DND-41 (cell line): Measurements from ENCODE around the gene KDM1B.

ENCODE experiments used
- ATAC-seq: fragments of 200-7000 bp; cut with Tn5 transposase; 3 replicates; pipeline ENCODE4 v1.9.1; 2021; ENCODE audit warnings: low read depth; ENCODE audit not compliant: insufficient read depth
- DNase-seq: peaks from one replicate; pipeline ENCODE4 v3.0.0-alpha.2; 2020
- H2AFZ ChIP-seq: 2 replicates; pipeline ENCODE4 v1.6.0; 2012; ENCODE audit warnings: low read depth, low read length
- H3K27ac ChIP-seq: 2 replicates; pipeline ENCODE4 v1.5.1; 2012; ENCODE audit warnings: low read length, inconsistent platforms
- H3K27me3 ChIP-seq: fragments of 200-600 bp; sonication (generic); 2 replicates; pipeline ENCODE4 v1.6.0; 2012; ENCODE audit warnings: low read length, mild to moderate bottlenecking, inconsistent platforms; ENCODE audit not compliant: insufficient read depth, poor library complexity
- H3K36me3 ChIP-seq: 2 replicates; pipeline ENCODE4 v1.5.1; 2012; ENCODE audit warnings: low read length, inconsistent platforms; ENCODE audit not compliant: insufficient read depth
- H3K4me1 ChIP-seq: 2 replicates; pipeline ENCODE4 v1.5.1; 2012; ENCODE audit warnings: mild to moderate bottlenecking, low read length; ENCODE audit not compliant: insufficient read depth
- H3K4me2 ChIP-seq: 2 replicates; pipeline ENCODE4 v1.6.0; 2012; ENCODE audit warnings: mild to moderate bottlenecking, moderate library complexity, low read length, inconsistent platforms; ENCODE audit not compliant: insufficient read depth
- H3K4me3 ChIP-seq, 2 experiments: fragments of 200-600 bp in 1 of 2; shearing (Covaris generic) in 1 of 2; 2 replicates each; pipeline ENCODE4 v1.5.1; 2012 to 2016; ENCODE audit warnings: inconsistent platforms in 2 of 2, low read length in 2 of 2, mild to moderate bottlenecking in 2 of 2, low read depth in 1 of 2, moderate library complexity in 1 of 2
- H3K79me2 ChIP-seq: 2 replicates; pipeline ENCODE4 v1.6.0; 2012; ENCODE audit warnings: low read length, inconsistent platforms; ENCODE audit not compliant: insufficient read depth
- H3K9ac ChIP-seq: 2 replicates; pipeline ENCODE4 v1.6.0; 2012; ENCODE audit warnings: low read depth, mild to moderate bottlenecking, inconsistent platforms, low read length, moderate library complexity
- H3K9me3 ChIP-seq: 2 replicates; pipeline ENCODE4 v1.5.1; 2012; ENCODE audit warnings: low read length, moderate library complexity, mild to moderate bottlenecking, inconsistent platforms; ENCODE audit not compliant: insufficient read depth, severe bottlenecking
- H4K20me1 ChIP-seq: 2 replicates; pipeline ENCODE4 v1.6.0; 2012; ENCODE audit warnings: low read length; ENCODE audit not compliant: insufficient read depth
- EZH2 ChIP-seq: IDR thresholded peaks from 3 replicates; pipeline ENCODE4 v1.6.1; 2012; ENCODE audit warnings: borderline replicate concordance, low read depth, mild to moderate bottlenecking, moderate library complexity, low read length, inconsistent platforms; ENCODE audit not compliant: severe bottlenecking
- TF ChIP-seq, protein P1 (sequence below): IDR thresholded peaks from 2 replicates; pipeline ENCODE4 v1.5.1; 2012; ENCODE audit warnings: borderline replicate concordance, low read length, moderate library complexity, mild to moderate bottlenecking; ENCODE audit not compliant: poor library complexity, severe bottlenecking; ENCODE audit errors: extremely low read depth

KDM1B gene

DNA sequence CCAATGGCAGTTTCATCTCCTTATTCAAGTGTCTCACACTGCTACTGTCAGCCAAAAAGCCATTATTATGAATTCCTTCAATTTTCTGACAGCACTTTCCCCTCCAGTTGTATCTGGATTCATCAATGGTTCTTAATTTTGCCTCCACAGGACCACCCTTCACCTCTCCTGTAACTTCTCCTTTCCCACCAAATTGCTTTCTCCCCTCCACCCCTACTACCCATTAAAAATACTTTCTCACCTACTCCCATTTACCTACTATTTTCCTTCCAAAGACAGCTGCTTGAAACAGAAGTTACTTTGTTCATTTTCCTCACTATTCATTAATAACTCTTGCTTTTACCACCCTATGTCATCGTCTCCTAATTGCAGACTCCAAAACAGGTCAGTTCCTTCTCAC, 79.3 kb downstream of the KDM1B start:
- H2AFZ ChIP-seq: no peak overlapping the region
- H3K4me1 ChIP-seq: no peaks in the 10 kb centered on the region
- H3K9me3 ChIP-seq: no peaks in the 10 kb centered on the region
- H3K27me3 ChIP-seq: no peaks in the 10 kb centered on the region
- H3K36me3 ChIP-seq: peaks cover 73% of the 10 kb centered on the region
- H3K27ac ChIP-seq: no peak overlapping the region
- H3K9ac ChIP-seq: no peak overlapping the region
- TF ChIP-seq, protein P1, sequence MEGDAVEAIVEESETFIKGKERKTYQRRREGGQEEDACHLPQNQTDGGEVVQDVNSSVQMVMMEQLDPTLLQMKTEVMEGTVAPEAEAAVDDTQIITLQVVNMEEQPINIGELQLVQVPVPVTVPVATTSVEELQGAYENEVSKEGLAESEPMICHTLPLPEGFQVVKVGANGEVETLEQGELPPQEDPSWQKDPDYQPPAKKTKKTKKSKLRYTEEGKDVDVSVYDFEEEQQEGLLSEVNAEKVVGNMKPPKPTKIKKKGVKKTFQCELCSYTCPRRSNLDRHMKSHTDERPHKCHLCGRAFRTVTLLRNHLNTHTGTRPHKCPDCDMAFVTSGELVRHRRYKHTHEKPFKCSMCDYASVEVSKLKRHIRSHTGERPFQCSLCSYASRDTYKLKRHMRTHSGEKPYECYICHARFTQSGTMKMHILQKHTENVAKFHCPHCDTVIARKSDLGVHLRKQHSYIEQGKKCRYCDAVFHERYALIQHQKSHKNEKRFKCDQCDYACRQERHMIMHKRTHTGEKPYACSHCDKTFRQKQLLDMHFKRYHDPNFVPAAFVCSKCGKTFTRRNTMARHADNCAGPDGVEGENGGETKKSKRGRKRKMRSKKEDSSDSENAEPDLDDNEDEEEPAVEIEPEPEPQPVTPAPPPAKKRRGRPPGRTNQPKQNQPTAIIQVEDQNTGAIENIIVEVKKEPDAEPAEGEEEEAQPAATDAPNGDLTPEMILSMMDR: no peak
- TF ChIP-seq EZH2: no peak
- DNase-seq (no peak), ATAC-seq (no peak)
- H3K4me2 ChIP-seq: no peak overlapping the region
- H3K79me2 ChIP-seq: peaks cover 76% of the 10 kb centered on the region
- peaks cover 24% of the 10 kb centered on the region; the same call in 1 of the 2 replicates for H4K20me1 ChIP-seq
- H3K4me3 ChIP-seq: no peak overlapping the region

DNA sequence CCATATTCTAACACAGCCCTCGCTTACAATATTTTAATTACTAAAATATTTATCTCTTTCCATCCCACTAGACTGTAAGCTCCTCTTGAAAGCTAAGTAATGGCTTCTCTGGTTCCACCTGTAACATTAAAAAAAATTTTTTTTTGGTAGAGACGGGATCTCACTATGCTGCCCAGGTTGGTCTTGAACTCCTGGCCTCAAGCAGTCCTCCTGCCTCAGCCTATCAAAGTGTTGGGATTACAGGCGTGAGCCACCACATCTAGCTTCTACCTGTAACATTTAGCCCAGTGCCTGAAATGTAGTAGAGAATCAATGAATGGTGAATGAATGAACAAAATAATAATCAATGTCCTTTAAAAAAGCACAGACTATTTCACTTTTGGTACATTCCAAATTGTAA, 80.3 kb downstream of the KDM1B start:
- Histone ChIP-seq H3K4me1 (no peaks in the 10 kb centered on the region), H3K36me3 (peaks cover 78% of the 10 kb centered on the region), H4K20me1 (peaks cover 28% of the 10 kb centered on the region; the same call in 1 of the 2 replicates), H3K4me3 (no peak overlapping the region), H3K27ac (no peak overlapping the region), H3K79me2 (peaks cover 84% of the 10 kb centered on the region), H3K4me2 (no peak overlapping the region), H2AFZ (no peak overlapping the region), H3K9me3 (no peaks in the 10 kb centered on the region), H3K9ac (no peak overlapping the region), H3K27me3 (no peaks in the 10 kb centered on the region)
- TF ChIP-seq EZH2: no peak
- TF ChIP-seq, protein P1: no peak
- no peak for DNase-seq
- no peak for ATAC-seq

DNA sequence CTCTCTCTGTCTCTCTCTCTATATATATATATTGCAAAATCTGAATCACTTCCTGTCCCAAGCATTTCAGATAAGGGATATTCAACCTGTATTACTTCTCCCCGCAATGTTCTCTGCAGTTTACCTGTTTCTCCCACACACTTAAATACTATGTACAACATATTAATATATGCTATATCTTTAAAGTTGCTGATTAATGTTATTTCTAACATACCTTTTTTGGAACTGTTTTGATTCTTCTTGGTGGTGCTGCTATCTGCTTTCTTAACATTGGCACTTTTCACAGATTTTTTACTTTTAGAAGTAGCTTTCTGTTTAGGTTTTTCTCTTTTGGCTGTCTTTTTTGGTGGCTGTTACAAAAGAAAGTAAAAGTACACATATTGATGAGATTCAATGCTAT, 81.9 kb downstream of the KDM1B start:
- no peak overlapping the region for H2AFZ ChIP-seq
- ATAC-seq (no peak), DNase-seq (no peak)
- H3K27me3 ChIP-seq: no peaks in the 10 kb centered on the region
- H3K36me3 ChIP-seq: peaks cover 84% of the 10 kb centered on the region
- H3K9ac ChIP-seq: no peak overlapping the region
- H3K27ac ChIP-seq: no peak overlapping the region
- no peaks in the 10 kb centered on the region for H3K9me3 ChIP-seq
- no peak overlapping the region for H3K4me2 ChIP-seq
- no peak overlapping the region for H3K4me3 ChIP-seq
- no peaks in the 10 kb centered on the region for H3K4me1 ChIP-seq
- TF ChIP-seq, protein P1: no peak
- no peak for TF ChIP-seq EZH2
- peaks cover 91% of the 10 kb centered on the region for H3K79me2 ChIP-seq
- H4K20me1 ChIP-seq: peaks cover 39% of the 10 kb centered on the region; the same call in 1 of the 2 replicates

DNA sequence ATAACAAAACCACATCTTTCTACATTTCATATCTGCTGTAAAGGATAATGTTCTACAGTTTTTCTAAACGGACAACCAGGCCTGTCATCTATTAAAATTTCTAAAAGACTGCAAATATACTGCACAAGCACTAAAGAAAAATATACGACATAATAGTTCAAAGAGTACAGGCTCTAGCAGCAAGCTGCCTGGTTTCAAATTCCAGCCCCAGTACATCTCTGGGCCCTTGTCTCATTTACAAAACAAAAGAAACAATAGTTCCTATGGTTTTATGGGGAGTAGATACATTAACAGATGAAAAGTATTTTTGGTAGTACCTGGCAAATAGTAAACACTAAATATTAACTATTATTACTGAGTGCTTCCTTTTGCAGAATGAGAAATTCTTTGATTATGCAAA, 85.0 kb downstream of the KDM1B start:
- H3K4me2 ChIP-seq: no peak overlapping the region

More for the DNA sequence above, 85.0 kb downstream of the KDM1B start:
- Histone ChIP-seq H3K4me3 (no peak overlapping the region), H3K36me3 (peaks cover 100% of the 10 kb centered on the region), H3K4me1 (no peaks in the 10 kb centered on the region), H3K9ac (no peak overlapping the region), H3K9me3 (no peaks in the 10 kb centered on the region), H3K27ac (no peak overlapping the region), H3K79me2 (peaks cover 100% of the 10 kb centered on the region), H2AFZ (no peak overlapping the region), H4K20me1 (peaks cover 57% of the 10 kb centered on the region), H3K27me3 (no peaks in the 10 kb centered on the region)
- no peak for TF ChIP-seq EZH2
- TF ChIP-seq, protein P1: no peak
- no peak for ATAC-seq
- DNase-seq: no peak
